K562 (cell line): ENCODE data around the gene CTIF. TPM values are rescaled to one million over a fixed set of nuclear protein-coding genes. Genes with fewer than 3 reads are reported as not detected.
A peak's percentile ranks its signal among the peaks of the same experiment; 100 is the strongest.

ENCODE experiments used
- ATAC-seq: fragments of 200-7000 bp; cut with Tn5 transposase; 3 replicates; pipeline ENCODE4 v1.9.1; 2020; ENCODE audit warnings: moderate library complexity
- BruUV-seq: library from RNA; stranded (reverse); fragments of 400-500 nt; replicated peaks from 2 replicates; lab custom pipeline; 2021; lab: Mats Ljungman, UMichigan
- CTCF ChIA-PET: fragments of 300-600 bp; formaldehyde crosslinking; extraction: SDS; loops from one replicate; lab custom pipeline; 2021; ENCODE audit warnings: low intra/inter-chr PET ratio; lab: Yijun Ruan, JAX
- POLR2A ChIA-PET: fragments of 300-600, 350-650 bp; sonication (Branson Sonifier 250); formaldehyde crosslinking; extraction: SDS; loops from one replicate; lab custom pipeline; 2021; ENCODE audit warnings: antibody characterized with exemption, inconsistent platforms; lab: Yijun Ruan, JAX
- DNase-seq, 4 experiments: peaks; one replicate each; pipeline versions ENCODE4 v3.0.0 to v3.0.0-alpha.2; 2011 to 2018; ENCODE audit warnings: low spot score in 3 of 4, mixed read lengths in 3 of 4; ENCODE audit errors: extremely low read depth in 1 of 4
- FAIRE-seq: peaks from 2 replicates; lab custom pipeline; 2011; peaks lifted over from hg19 to GRCh38; lab: Jason Lieb, UNC
- H2AFZ ChIP-seq: 2 replicates; pipeline ENCODE4 v1.6.0; 2011; ENCODE audit warnings: low read depth, low read length, control low read depth, inconsistent platforms
- H3K27ac ChIP-seq: fragments of 200-600 bp; 3 replicates; pipeline ENCODE4 v1.8.0; 2011; ENCODE audit warnings: low read depth, mild to moderate bottlenecking, control low read depth, inconsistent platforms, low read length, moderate library complexity, mixed read lengths; ENCODE audit errors: extremely low read depth
- H3K27me3 ChIP-seq, 2 experiments: fragments of 300-600 bp in 1 of 2; 2 replicates in 1 of 2; 3 replicates in 1 of 2; pipeline versions ENCODE4 v1.6.0 to v1.8.0; 2011; ENCODE audit warnings: inconsistent platforms in 2 of 2, low read length in 2 of 2, mild to moderate bottlenecking in 1 of 2, mixed read lengths in 1 of 2, moderate library complexity in 1 of 2; ENCODE audit not compliant: control insufficient read depth in 2 of 2, insufficient read depth in 2 of 2
- H3K36me3 ChIP-seq: fragments of 300-600 bp; 3 replicates; pipeline ENCODE4 v1.8.0; 2011; ENCODE audit warnings: mild to moderate bottlenecking, low read length, inconsistent platforms; ENCODE audit not compliant: control insufficient read depth, insufficient read depth
- H3K4me1 ChIP-seq, 2 experiments: fragments of 200-600 bp in 1 of 2; replicated peaks in 1 of 2; 2 replicates in 1 of 2; 3 replicates in 1 of 2; pipeline versions ENCODE4 v1.5.1 to v1.8.0; 2011; ENCODE audit warnings: inconsistent platforms in 2 of 2, low read length in 2 of 2, mild to moderate bottlenecking in 1 of 2, mixed read lengths in 1 of 2, moderate library complexity in 1 of 2; ENCODE audit not compliant: control insufficient read depth in 2 of 2, insufficient read depth in 2 of 2
- H3K4me2 ChIP-seq: 2 replicates; pipeline ENCODE4 v1.6.1; 2011; ENCODE audit warnings: low read length, control low read depth, inconsistent platforms, mixed read lengths; ENCODE audit not compliant: insufficient read depth
- H3K4me3 ChIP-seq: fragments of 200-600 bp; sonication (generic), shearing (Covaris generic); 2 replicates; pipeline ENCODE4 v1.5.1; 2016; ENCODE audit warnings: control low read depth, inconsistent platforms
- H3K79me2 ChIP-seq: fragments of 200-600 bp; 3 replicates; pipeline ENCODE4 v1.8.0; 2011; ENCODE audit warnings: low read length, inconsistent platforms; ENCODE audit not compliant: control insufficient read depth, insufficient read depth
- H3K9ac ChIP-seq, 2 experiments: 2 replicates each; pipeline versions ENCODE4 v1.6.0 to v1.6.1; 2011; ENCODE audit warnings: low read depth in 2 of 2, low read length in 2 of 2, control low read depth in 1 of 2, inconsistent platforms in 1 of 2, mild to moderate bottlenecking in 1 of 2, mixed read lengths in 1 of 2; ENCODE audit not compliant: insufficient read depth in 1 of 2
- H3K9me1 ChIP-seq: one replicate; pipeline ENCODE4 v1.6.0; 2011; ENCODE audit warnings: inconsistent platforms, mild to moderate bottlenecking, low read length, moderate library complexity; ENCODE audit not compliant: control insufficient read depth, insufficient read depth
- H3K9me3 ChIP-seq: replicated peaks from 2 replicates; pipeline ENCODE4 v1.5.1; 2011; ENCODE audit warnings: low read depth, low read length, inconsistent platforms; ENCODE audit not compliant: control insufficient read depth, insufficient read depth
- H4K20me1 ChIP-seq: replicated peaks from 2 replicates; pipeline ENCODE4 v1.6.1; 2011; ENCODE audit warnings: low read length, inconsistent platforms, mixed read lengths; ENCODE audit not compliant: control insufficient read depth, insufficient read depth
- ATF2 ChIP-seq: sonication (generic); formaldehyde crosslinking; IDR thresholded peaks from 2 replicates; pipeline ENCODE4 v1.8.1; 2022; ENCODE audit warnings: missing genetic modification reagents
- CEBPB ChIP-seq: fragments of 450-650 bp; IDR thresholded peaks from 2 replicates; pipeline ENCODE4 v1.6.1; 2016; ENCODE audit warnings: missing genetic modification characterization, missing compliant biosample characterization
- CEBPG ChIP-seq, 3 experiments: fragments of 200-800 bp in 1 of 3; sonication (Bioruptor generic) in 1 of 3; sonication (generic) in 1 of 3; formaldehyde crosslinking in 1 of 3; IDR thresholded peaks in 2 of 3; conservative IDR thresholded peaks in 1 of 3; 2 replicates each; pipeline versions ENCODE4 v1.6.1 to v1.8.0; 2016 to 2022; ENCODE audit warnings: missing compliant biosample characterization in 2 of 3, missing genetic modification characterization in 2 of 3, mild to moderate bottlenecking in 1 of 3, missing genetic modification reagents in 1 of 3
- CREB1 ChIP-seq, 2 experiments: sonication (generic) in 1 of 2; formaldehyde crosslinking in 1 of 2; IDR thresholded peaks; 2 replicates each; pipeline versions ENCODE4 v1.6.1 to v1.8.0; 2012 to 2022; ENCODE audit warnings: inconsistent platforms in 1 of 2, mild to moderate bottlenecking in 1 of 2, missing genetic modification reagents in 1 of 2, moderate library complexity in 1 of 2
- MEIS2 ChIP-seq: fragments of 450-650 bp; IDR thresholded peaks from 2 replicates; pipeline ENCODE4 v1.6.1; 2014; ENCODE audit warnings: mild to moderate bottlenecking; ENCODE audit not compliant: partially characterized antibody
- ZNF785 ChIP-seq: fragments of 250-450 bp; sonication (Bioruptor Pico); IDR thresholded peaks from 2 replicates; pipeline ENCODE4 v1.4.0; 2020; ENCODE audit warnings: mild to moderate bottlenecking
- WGBS: fragments of 100-300 bp; shearing (Covaris generic); methylation state at CpG from one replicate; pipeline ENCODE4 v1.1.6; 2016; ENCODE audit warnings: low coverage, mixed read lengths; ENCODE audit not compliant: insufficient coverage; ENCODE audit errors: missing lambda C conversion rate; 5-methylcytosine and 5-hydroxymethylcytosine counted together
- in situ Hi-C: fragments of 300-500 bp; cut with MboI; formaldehyde crosslinking; loops from 4 replicates; pipeline ENCODE4 v1.15.0; 2018; ENCODE audit warnings: inconsistent platforms, mixed read lengths
- intact Hi-C: fragments of 100-400 bp; cut with micrococcal nuclease; formaldehyde crosslinking; loops from 2 replicates; pipeline ENCODE4 v1.14.2; 2022
- polyA plus RNA-seq, 8 experiments: library from polyadenylated mRNA; depleted of rRNA in 4 of 8; stranded (reverse) in 5 of 8; unstranded in 3 of 8; fragments of >200 nt; fragmentation: Nextera tagmentation in 2 of 8; fragmentation: Illumina TruSeq in 1 of 8; extraction: Ambion mirVana in 2 of 8; extraction: Trizol in 1 of 8; gene quantifications; 2 replicates each; pipeline versions ENCODE4 v1.2.1 to v1.2.3, GENCODE V29; 2011 to 2014; ENCODE audit warnings: inconsistent platforms in 1 of 8, missing spikeins in 1 of 8
- total RNA-seq, 7 experiments: library from RNA; depleted of rRNA in 6 of 7; stranded (reverse); fragments of >200 nt in 6 of 7; fragmentation: Illumina TruSeq in 2 of 7; extraction: Trizol in 2 of 7; gene quantifications; 2 replicates each; pipeline versions ENCODE4 v1.2.1 to v1.2.3, GENCODE V29; 2011 to 2021; ENCODE audit warnings: low replicate concordance in 1 of 7

The CTIF gene
- total and polyA plus RNA-seq, 9 of the 15 experiments (the other 6 are each of a cell fraction or from before 2014, with no cell fraction given): 0.17 to 11.5 (median 2.2) TPM

DNA sequence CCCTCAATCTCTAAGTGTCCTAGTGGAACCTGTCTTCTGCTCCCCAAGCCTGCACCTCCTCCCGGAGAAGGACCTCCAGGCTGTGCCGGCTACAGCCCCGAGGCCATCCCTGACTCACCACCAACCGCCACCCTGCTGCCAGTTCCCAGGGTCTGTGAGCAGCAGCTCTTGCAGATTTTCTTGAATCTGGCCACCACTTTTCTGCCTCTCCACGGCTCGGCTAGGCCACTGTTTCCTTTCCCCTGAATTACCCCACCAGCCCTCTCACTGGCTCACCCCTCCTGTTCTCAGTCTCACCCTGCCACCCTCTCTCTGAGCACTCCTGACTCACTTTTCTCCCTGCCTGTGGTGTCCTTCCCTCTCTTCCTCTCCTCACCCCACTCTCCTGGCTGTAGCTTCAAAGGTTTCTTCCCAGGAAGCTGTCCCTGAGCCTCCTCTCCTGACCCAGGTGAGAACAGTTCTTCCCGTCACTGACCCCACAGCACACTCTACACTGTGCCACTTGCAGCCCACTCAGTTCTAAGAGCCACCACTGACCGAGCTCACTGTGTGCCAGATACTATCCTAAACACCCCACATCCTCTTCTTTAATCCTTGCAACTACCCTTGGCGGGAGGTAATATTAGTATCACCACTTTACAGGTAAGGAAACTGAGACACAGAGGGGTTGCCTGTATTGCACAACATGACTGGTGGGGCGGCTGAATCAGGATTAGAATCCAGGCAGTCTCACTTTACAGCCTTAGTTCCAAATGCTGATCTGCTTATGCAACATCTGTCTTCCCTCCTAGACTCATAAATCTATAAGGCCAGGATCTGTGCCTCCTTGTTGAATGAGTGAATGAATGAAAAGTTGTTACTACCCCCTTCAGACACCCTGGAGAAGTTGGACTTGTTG is 300.3 kb downstream of the CTIF start:
- TF ChIP-seq ATF2: no peak
- peak; percentile 22 for TF ChIP-seq MEIS2
- TF ChIP-seq CREB1 (IDR thresholded peaks at IDR 0.05): no peak
- TF ChIP-seq CREB1 (CRISPR knock-in tag; IDR thresholded peaks at IDR 0.05): no peak
- TF ChIP-seq CEBPG (CRISPR knock-in tag; IDR thresholded peaks at IDR 0.05): no peak
- peak; percentile 52 to 64 for TF ChIP-seq CEBPG (tag; conservative IDR thresholded peaks at IDR 0.05 in 1 of 2, IDR thresholded peaks at IDR 0.05 in 1 of 2)
- TF ChIP-seq CEBPB (tag): peak; percentile 81
- no peak for TF ChIP-seq ZNF785
- no peak overlapping the region for H3K9ac ChIP-seq
- no peak overlapping the region for H3K4me3 ChIP-seq
- H3K79me2 ChIP-seq: no peaks in the 10 kb centered on the region
- no peaks in the 10 kb centered on the region for H3K9me3 ChIP-seq
- H2AFZ ChIP-seq: no peak overlapping the region
- in situ Hi-C loops (no loop called here), intact Hi-C loops (no loop called here)
- no peaks in the 10 kb centered on the region for H3K36me3 ChIP-seq
- DNase-seq (no peak), FAIRE-seq (no peak), ATAC-seq (no peak)
- BruUV-seq: no TSS peak
- H3K4me1 ChIP-seq: peaks cover 23 to 27% of the 10 kb centered on the region in 2 experiments
- H3K27me3 ChIP-seq: no peaks in the 10 kb centered on the region
- no peak overlapping the region for H3K27ac ChIP-seq
- ChIA-PET CTCF (no interaction called here), POLR2A (interaction anchor here (1.5 kb wide), 1 partner anchor 59 kb away, joined by 4 read pairs; no protein-coding TSS in a partner anchor)
- no peaks in the 10 kb centered on the region for H4K20me1 ChIP-seq
- 46% methylated on average over 6 of the region's 10 CpGs for WGBS
- H3K4me2 ChIP-seq: no peak overlapping the region
- no peaks in the 10 kb centered on the region for H3K9me1 ChIP-seq
